NCI-H510A (cell line): Measurements from ENCODE around the gene DMXL1.
"Not testable (repeated sequence)": the region's sequence is repeated elsewhere in the genome, so short reads cannot be mapped to it uniquely, and the experiment has no call there.

Experiments
- DNase-seq: peaks from one replicate; lab custom pipeline; 2025; lab: John Stamatoyannopoulos, UW

DMXL1 gene

DNA sequence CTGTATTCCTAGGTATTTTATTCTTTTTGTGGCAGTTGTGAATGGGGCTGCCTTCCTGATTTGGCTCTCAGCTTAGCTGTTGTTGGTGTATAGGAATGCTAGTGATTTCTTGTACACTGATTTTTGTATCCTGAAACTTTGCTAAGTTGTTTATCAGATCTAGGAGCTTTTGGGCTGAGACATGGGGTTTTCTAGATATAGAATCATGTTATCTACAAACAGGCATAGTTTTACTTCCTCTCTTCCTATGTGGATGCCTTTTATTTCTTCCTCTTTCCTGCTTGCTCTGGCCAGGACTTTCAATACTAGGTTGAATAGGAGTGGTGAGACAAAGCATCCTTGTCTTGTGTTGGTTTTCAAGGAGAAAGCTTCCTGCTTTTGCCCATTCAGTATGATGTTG, 129.9 kb downstream of the DMXL1 start:
- no peak for DNase-seq

DNA sequence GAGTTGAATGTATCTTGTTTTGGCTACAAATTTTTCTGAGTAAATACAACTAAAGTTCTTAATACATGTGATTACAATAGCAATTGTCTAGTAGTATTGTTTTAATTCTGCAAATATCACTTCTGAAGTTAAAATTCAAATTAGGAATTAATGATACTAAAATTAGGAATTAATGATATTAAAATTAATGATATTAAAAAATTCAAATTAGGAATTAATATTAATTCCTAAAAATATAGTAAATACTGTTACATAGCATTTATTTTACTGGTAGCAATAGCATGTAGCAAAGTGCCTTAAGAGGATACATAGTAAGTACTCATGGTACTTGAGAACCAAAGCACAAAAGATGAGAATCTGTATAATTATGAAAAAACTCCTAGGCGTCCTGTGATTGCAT, 136.2 kb downstream of the DMXL1 start:
- DNase-seq, result no peak

DNA sequence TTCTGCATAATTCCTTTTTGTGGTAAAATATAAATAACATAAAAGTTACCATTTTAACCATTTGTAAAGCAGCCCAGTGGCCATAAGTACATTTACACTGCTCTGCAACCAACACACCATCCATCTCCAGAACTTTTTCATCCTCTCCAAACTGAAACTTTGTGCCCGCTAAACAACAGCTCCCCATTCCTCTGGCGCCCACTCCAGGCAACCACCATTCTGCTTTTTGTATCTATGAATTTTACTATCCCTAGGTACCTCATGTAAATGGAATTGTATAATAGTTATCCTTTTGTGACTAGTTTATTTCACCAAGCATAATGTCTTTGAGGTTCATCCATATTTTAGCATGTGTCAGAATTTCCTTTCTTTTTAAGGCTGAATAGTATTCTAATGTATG, 141.1 kb downstream of the DMXL1 start:
- no peak for DNase-seq

DNA sequence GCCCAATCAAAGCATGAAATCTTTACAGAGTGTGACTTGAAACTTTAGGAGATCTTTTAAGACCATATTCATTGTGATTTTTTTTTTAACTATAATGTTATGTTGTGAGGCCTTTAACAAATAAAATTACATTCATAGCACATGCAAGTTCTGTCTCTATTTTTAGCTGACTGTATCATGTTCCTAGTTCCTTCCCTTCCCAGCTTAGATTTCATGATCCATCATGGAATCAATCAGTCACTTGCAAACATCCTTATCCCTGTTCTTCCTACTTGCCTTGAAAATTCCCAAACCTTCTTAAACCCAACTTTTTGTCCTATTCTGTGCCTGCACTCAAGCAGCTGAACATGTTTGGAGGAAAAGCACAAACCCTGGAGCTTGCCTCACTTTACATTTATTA, 141.8 kb downstream of the DMXL1 start:
- DNase-seq, result no peak

DNA sequence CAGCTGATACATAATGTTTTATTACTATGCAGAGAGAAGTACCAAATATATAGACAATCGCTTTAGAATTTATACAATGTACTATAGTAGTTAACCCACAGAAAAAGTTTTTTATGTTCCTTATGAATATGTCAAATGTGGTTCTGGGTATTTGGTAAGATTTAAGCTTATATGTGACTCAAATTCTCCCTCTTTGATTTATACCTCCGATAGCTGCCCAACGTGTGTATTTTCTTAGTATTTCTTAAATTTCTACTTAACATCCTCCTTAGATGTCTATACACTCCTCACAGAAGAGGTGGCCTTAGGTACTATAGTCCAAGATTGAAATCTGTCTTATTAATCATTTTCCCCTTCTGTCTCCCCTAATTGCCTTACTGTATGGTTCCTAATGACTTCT, 146.3 kb downstream of the DMXL1 start:
- no peak for DNase-seq

DNA sequence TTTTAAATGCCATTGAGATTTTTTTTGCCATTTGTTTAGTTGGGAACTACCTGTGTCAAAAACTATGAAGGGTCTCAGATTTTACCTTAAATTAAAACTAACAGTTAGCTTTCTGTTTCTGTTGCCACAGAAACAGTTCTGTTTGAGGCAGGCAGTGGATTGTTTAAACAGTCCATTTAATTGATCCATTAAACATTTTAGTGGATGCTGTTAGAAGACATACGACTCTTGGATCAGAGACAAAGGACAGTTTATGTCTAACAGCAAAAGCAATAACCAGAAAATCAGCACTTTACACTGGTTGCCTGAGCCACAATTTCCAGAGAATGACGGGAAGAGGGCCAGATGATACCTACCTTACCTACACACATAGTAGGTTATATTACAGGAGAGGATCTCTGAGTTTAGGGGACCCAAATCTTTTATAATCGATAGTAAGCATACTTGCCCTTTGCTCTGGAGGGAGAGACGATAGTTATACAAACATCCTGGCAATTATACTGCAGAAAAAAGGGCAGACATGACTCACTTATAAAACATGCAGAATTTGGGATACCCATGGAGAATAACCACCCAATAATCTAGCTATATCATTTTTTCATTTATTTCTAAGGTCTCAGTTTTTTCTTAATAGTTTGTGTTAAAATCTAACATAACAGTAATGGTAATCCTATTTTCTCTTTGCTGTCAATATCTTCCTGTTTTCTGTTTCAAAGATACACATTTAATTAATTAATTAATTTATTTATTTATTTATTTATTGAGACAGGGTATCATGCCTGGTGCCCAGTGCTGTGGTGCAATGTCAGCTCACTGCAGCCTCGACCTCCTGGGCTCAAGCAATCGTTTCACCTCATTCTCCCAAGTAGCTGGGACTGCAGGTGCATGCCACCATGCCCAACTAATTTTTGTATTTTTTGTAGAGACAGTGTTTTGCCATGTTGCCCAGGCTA, 148.2 kb downstream of the DMXL1 start:
- DNase-seq, result no peak

DNA sequence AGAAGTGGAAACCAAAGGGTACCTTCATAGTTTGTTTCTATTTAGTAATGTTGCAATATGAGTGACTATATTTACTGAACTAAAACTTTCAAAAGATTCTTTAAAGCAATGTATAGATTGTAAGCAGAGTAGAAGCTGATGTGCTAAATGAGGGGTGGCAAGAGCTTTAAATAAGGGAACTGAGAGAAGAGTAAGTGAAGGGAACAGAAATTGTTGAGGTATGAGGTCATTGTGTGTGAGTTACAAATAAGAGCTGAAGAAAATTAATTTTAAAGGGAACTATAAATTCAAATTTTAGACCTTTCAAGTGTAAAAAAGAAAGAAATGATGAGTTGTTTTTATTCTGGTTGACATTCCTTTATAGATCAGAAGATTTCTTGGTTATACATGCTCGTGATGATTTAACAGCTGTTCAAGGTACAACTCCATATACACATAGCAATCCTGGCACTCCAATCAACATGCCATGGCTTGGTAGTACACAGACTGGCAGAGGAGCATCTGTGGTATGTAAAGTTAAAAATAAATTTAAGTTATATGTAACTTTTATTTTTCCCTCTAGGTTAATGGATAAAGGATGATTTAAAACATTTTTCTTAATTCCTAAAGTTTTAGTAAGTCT, 149.8 kb downstream of the DMXL1 start:
- DNase-seq, result no peak

DNA sequence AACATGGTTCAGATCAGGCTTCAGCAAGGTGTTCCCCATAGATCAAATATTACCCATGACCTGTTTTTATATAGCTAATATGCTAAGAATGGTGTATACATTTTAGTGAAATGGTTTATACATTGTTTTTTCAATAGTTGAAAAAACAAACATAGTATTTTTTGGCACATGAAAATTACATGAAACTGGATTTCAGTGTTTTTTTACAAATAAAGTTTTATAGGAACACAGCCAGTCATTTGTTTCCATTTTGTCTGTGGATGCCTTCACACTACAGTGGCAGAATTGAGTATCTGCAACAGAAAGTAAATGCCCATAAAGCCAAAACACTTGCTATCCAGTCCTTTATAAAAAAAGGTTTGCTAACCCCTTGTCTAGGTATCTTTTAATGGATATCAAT, 150.4 kb downstream of the DMXL1 start:
- no peak for DNase-seq

DNA sequence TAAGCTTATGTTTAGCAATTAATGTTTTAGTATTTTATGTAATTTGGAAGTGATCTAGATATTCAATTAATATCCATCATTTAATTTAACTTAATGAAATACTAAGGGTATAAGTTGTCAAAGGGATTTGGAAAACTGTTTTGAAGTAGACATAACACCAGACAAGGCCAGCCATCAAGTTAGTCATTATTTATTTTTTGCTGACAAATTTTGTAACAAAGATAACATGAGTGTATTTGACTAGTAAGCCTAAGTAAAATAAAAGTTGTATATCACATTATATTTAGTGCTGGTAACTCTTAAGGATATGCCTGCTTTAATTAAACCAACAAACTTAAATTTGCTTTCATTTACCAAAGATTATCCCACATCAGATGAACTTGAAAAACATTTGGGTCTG, 159.1 kb downstream of the DMXL1 start:
- no peak for DNase-seq

DNA sequence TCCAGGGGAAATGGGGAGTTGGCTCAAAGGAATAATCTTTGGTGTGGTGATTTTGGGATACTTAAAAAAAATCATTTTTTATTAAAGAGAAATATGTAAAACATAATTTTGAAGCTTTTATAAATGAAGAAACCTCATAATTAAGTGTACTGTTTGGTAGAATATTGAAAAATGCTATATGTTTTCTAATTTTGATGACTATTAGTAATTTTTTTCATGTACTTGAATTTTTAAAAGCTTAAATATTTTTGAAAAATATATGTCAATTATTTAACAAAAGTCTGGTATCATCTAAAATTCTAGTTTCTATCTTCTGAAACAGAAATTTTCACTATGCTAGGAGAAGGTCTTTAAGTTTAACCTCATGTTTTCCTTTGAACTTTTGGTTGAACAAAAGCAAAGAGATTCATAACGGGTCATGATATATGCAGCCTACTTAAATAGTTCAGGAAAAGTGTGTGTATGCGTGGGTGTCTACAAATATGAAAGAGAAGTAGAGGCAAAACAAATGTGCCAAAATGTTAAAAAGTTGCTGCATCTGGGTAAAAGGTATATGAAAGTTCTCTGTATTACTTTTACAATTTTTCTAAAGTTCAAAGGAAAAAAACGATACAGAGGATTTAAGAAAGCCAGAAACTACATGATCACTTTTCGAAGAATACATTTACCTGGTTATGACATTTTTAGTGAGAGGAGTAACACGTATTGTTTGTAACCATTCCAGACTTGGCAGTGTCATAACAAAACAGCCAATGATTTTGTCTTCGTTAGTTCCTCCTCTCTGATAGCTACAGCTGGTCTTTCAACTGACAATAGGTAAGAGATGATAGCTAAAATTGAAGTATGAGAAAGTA, 167.6 kb downstream of the DMXL1 start:
- DNase-seq, result no peak

DNA sequence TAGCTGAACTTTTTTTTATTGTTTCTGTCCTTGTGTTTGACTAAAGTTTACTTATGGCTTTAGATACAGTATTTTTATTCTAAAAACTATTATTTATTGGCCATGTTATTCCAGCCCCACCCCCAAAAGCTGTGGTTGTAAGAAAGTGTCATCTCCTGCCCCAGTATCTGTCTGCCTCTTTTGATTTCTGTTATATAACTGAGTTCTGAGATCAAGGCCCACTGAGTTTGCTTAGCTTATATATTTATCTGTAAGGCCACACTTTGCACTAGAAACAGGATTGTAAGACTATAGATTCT, 168.2 kb downstream of the DMXL1 start:
- DNase-seq, result no peak

DNA sequence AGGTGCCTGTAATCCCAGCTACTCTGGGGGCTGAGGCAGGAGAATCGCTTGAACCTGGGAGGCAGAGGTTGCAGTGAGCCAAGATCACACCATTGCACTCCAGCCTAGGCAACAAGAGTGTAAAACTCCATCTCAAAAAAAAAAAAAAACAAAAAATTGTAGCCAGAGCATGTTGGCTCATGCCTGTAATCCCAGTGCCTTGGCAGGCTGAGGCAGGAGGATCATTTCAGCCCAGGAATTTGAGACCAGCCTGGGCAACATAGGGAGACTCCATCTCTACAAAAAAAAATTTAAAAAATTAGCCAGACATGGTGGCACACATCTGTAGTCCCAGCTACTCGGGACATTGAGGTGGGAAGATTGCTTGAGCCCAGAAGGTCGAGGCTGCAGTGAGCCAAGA, 168.9 kb downstream of the DMXL1 start:
- not testable (repeated sequence) for DNase-seq

DNA sequence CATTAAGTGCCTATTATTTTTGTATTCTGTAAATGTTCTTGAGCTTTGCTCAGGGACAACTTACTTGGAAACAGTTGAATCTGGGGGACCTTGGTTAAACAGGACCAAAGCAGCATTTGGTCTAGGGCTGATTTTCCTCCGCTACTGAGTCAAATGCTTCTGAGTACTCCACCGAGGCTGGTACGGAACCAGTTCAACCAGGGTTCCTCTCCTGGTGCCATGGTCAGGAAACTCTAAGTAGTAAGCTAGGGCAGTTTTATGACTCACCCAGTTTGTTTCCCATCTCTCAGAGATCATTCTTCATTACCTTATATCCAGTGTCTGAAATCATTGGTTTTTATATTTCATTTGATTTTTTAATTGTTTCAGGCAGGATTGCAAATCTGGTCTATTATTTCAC, 173.0 kb downstream of the DMXL1 start:
- DNase-seq, result no peak

DNA sequence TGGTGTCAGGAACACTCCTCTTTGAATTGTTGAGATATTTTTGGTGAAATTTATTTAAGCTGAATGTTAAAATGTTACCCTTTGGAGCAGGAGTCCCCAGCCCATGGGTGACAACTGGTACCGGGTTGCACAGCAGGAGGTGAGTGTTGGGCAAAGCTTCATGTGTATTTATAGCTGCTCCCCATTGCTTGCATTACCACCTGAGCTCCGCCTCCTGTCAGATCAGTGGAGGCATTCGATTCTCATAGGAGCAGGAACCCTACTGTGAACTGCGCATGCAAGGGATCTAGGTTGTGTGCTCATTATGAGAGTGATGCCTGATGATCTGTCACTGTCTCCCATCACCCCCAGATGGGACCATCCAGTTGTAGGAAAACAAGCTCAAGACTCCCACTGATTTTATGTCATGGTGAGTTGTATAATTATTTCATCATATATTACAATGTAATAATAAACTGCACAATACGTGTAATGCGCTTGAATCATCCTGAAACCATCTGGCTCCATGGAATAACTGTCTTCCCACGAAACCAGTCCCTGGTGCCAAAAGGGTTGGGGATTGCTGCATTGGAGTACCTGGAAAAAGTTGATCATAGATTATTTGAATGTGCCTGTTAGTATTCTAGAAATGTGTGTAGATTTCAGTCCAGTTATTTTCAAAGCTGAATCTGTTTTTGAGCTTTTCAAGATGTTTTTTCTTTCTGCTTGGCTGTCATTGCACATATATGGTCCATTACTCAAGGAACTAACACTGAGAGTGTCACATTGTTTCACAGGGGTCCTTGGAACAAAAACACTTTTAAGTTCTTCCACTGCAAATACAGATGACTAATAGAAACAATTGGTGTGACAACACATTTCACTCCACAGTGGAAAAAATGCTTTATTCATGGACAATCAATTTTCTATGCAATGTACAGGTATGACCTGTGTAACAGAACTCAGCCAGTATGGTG, 180.3 kb downstream of the DMXL1 start:
- no peak for DNase-seq

DNA sequence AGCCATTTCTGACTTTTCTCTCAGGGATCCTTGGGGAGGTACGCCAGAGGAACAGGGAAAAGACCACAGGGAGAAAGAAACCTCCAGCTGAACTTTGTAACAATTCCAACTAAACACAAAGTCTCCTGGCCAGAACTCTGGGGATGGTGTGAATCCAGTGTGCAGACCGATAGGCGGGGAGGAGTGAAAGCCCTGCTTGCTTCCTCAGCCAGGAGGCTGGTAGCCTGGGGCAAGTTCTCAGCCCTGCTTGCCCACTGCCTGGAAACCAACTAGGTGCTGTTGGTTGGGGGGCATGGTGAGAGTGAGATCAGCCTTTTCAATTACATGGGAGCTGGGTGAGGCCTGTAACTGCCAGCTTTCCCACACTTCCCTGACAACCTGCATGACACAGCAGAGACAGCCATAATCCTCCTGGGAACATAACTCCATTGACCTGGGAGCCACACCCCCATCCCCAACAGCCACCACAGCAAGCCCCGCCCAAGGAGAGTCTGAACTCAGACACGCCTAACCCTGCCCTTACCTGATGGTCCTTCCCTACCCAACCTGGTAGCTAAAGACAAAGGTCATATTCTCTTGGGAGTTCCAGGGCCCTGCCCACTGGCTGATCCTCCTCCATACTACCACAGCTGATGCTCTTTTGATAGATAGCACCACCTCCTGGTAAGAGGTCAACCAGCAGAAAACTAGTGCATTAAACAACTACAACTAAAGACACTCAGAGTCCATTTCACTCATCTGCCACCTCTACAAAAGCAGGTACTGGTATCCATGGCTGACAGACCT, 184.9 kb downstream of the DMXL1 start:
- DNase-seq, result no peak

DNA sequence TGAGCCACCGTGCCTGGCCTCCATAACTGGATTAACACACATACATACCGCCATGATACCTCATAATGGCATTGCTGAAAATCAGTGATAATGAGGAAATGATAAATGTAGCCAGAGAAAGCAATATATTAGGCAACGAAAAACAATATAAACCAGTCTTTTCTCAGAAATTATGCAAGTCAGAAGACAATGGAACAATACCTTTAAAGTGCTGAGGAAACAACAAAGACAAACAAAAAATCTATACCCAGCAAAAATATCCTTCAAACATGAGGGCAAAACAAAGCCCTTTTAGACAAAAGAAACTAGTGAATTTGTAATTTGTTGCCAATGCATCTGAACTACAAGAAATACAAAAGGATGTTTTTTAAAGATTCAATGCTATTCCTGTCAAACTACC, 186.7 kb downstream of the DMXL1 start:
- no peak for DNase-seq

DNA sequence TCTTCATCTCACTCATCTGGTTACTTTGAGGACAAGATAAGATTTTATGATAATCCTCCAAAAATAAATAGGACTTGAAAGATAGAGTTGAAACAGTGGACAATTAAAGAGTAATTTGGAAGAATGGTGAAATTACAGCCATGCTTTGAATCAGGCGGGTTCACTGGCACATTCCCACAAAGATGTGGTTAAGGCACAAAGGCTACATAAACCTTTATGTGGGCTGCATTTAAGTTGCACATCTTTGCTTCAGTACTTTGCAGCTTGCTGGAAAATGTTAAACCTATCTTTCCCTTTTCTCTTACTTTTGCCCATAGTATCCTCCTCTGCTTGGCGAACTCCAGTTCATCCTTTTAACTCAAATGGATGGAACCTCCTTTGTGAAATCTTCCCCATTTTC, 192.8 kb downstream of the DMXL1 start:
- DNase-seq, result no peak

DNA sequence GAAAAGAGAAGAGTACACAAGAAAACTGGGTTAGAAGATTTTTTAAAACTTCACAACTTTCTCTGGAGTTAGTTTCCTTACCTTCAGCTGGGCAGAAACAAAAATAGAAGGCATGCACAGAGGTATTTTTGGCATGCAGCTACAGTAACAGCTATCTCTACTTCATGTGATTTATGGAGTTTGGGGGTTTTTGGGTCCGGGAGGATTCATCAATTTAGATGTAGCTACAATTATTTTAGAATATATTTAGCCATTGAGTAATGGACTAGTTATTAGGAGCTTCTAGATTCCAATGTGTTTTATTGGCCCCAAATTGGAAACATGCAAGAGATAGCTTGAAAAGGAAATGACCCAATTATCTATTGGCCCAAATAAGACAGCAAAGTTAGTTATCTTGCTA, 193.3 kb downstream of the DMXL1 start:
- no peak for DNase-seq

DNA sequence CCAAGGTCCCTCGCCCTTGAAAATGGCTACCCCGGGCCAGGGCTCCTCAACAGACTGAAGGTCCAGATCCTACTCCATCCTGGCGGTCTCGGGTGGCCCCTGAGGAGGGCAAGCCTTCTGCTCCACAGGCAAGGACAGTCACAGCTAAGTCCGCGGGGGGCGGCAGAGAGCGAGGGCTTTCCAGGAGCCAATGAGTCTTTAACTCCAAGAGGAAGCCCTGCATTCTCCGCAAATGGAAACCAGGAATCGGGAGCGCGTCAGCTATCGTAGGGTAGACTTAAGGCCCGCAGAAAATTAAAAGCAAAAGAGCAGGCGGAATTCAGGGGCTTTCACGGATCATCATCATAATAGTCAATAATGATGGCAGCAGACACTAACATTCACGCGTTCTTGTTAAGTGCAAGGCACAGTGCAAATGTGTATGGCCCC, 197.1 kb downstream of the DMXL1 start:
- DNase-seq, result peak; percentile 72

DNA sequence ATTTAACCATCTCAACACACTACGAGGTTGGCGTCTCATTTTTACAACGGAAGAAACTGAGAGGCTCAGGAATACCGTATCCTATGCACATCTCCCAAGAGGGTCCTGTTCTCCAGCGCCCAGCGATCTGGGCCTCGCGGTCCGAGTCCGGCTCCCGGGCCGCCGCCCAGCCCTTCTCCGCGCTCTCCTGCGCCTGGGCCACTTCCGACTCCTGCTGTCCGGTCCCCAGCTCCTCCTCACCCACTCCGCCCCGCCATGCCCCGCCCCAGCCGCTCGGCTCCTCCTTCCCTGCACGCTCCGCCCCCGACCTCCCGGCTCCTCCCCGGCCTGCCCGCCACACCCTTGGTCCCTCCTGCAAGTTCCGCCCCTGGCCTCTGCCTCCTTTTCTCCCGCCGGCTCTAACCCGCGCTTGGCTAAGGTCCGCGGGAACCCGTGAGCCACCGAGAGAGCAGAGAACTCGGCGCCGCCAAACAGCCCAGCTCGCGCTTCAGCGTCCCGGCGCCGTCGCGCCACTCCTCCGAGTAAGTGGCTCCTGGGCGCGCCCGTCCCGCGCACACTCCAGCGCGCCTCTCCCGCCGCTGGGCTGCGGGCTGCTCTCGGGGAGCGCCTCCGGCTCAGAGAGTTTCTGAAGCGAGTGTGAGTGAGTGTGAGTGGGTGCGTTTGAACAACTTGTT, 197.6 kb downstream of the DMXL1 start:
- peak; percentile 56 for DNase-seq
